Psoas muscle (tissue), 8 donors: ENCODE data around the gene PCDH15. TPM values are rescaled to one million over a fixed set of nuclear protein-coding genes. Genes with fewer than 3 reads are reported as not detected.

Experiments
- ATAC-seq, 4 donors: fragments of 200-7000 bp; cut with Tn5 transposase; one replicate each; pipeline ENCODE4 v1.9.1; 2020; ENCODE audit warnings: moderate library complexity in 3 of 4, mild to moderate bottlenecking in 2 of 4
- DNase-seq, 2 donors: peaks; one replicate each; pipeline ENCODE4 v3.0.0-alpha.2; 2020
- H3K27ac ChIP-seq: fragments of 200-600 bp; one replicate; pipeline ENCODE4 v1.8.0; 2022
- H3K27me3 ChIP-seq, 3 donors: fragments of 200-600 bp in 1 of 3; one replicate each; pipeline versions ENCODE4 v1.6.1 to v1.8.0; 2013 to 2022; ENCODE audit warnings: low read length in 2 of 3, mild to moderate bottlenecking in 2 of 3, moderate library complexity in 1 of 3; ENCODE audit not compliant: insufficient read depth in 3 of 3
- H3K36me3 ChIP-seq, 2 donors: fragments of 200-600 bp in 1 of 2; one replicate each; pipeline versions ENCODE4 v1.6.1 to v1.8.0; 2013 to 2022; ENCODE audit warnings: low read depth in 1 of 2, mild to moderate bottlenecking in 1 of 2, moderate library complexity in 1 of 2; ENCODE audit not compliant: insufficient read depth in 1 of 2
- H3K4me1 ChIP-seq: fragments of 200-600 bp; one replicate; pipeline ENCODE4 v1.8.0; 2022
- H3K4me3 ChIP-seq: fragments of 200-600 bp; one replicate; pipeline ENCODE4 v1.8.0; 2022; ENCODE audit warnings: mild to moderate bottlenecking
- H3K9me3 ChIP-seq: fragments of 200-600 bp; one replicate; pipeline ENCODE4 v1.8.0; 2022
- WGBS, 3 donors: extraction: QIAGEN DNeasy Blood & Tissue Kit; methylation state at CpG; one replicate each; pipeline versions ENCODE4 v1.1.6 to v1.1.7; 2013; 5-methylcytosine and 5-hydroxymethylcytosine counted together
- intact Hi-C, 2 donors: fragments of 100-400 bp; cut with DNase I; formaldehyde crosslinking; loops; one replicate each; pipeline versions ENCODE4 v1.11.0 to v1.14.2; 2022
- polyA plus RNA-seq, 3 donors: library from polyadenylated mRNA; stranded (reverse); fragments of 200-250 nt; gene quantifications; one replicate each; pipeline ENCODE4 v1.2.3, GENCODE V29; 2013
- total RNA-seq, 4 donors: library from RNA; stranded (reverse); fragmentation: NEBNext Ultra II Directional in 2 of 4; extraction: Animal tissue kit (Norgen Biotek cat#: 25700) in 2 of 4; gene quantifications; one replicate each; pipeline versions ENCODE4 v1.2.1 to v1.2.4, GENCODE V29; 2021 to 2023
- TF ChIP-seq, protein P1 (sequence below): fragments of 200-600 bp; IDR thresholded peaks from one replicate; pipeline ENCODE4 v1.8.0; 2022; ENCODE audit warnings: antibody characterized with exemption
- donor health status: healthy with polysubstance abuse.
- donor health status: DM: no; HTN: no; CAD: no; lungs with moderate emphysema.
- donor health status: Bipolar disorder and iron deficiency.
- donor health status: healthy.
- donor health status: DM: yes; HTN: yes; CAD: no.
- donor health status: DM: no; HTN: no; CAD: no.
- donor health status: DM: no; HTN: no; CAD: no.
- donor health status: DM: yes; HTN: yes; CAD: no.

PCDH15 gene
- total and polyA plus RNA-seq, 7 donors, result not detected

DNA sequence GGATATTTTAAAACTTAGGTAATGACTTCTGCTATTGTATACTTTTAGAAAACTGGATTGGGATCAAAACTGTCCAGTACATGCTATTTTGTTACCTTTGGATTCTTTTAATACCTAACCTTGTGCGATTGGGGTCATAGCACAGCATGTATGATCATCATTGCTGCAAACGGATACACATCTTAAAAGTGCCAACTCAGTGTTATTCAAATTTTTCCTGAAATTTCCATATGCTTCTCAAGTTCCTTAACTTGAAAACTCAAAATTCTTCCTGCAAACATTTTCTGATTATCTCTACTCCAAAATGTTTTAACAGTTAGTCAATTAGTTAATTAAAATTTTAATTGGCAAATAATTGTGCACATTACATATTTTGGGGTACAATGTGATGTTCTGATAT, 147.5 kb downstream of the PCDH15 start:
- intact Hi-C loops, result no loop called here
- Histone ChIP-seq H3K9me3 (no peaks in the 10 kb centered on the region), H3K36me3 (no peaks in the 10 kb centered on the region), H3K27me3 (peaks cover 0 to 1% (median 0%) of the 10 kb centered on the region in 3 donors), H3K4me3 (no peak overlapping the region), H3K4me1 (no peaks in the 10 kb centered on the region), H3K27ac (no peak overlapping the region)
- TF ChIP-seq, protein P1, sequence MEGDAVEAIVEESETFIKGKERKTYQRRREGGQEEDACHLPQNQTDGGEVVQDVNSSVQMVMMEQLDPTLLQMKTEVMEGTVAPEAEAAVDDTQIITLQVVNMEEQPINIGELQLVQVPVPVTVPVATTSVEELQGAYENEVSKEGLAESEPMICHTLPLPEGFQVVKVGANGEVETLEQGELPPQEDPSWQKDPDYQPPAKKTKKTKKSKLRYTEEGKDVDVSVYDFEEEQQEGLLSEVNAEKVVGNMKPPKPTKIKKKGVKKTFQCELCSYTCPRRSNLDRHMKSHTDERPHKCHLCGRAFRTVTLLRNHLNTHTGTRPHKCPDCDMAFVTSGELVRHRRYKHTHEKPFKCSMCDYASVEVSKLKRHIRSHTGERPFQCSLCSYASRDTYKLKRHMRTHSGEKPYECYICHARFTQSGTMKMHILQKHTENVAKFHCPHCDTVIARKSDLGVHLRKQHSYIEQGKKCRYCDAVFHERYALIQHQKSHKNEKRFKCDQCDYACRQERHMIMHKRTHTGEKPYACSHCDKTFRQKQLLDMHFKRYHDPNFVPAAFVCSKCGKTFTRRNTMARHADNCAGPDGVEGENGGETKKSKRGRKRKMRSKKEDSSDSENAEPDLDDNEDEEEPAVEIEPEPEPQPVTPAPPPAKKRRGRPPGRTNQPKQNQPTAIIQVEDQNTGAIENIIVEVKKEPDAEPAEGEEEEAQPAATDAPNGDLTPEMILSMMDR, result no peak
- DNase-seq (no peak), ATAC-seq (no peak)
- 53 to 75% (median 68%) methylated on average over 2 of the region's 2 CpGs for WGBS, 3 donors

DNA sequence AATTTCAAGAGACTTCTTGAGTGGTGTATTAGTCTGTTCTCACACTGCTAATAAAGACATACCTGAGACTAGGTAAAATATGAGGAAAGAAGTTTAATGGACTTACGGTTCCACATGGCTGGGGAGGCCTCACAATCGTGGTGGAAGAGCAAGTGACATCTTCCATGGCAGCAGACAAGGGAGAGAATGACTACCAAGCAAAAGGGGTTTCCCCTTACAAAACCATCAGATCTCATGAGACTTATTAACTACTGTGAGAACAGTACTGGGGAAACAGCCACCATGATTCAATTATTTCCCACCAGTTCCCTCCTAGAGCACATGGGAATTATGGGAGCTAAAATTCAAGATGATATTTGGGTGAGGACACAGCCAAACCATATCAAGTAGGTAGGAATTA, 150.5 kb downstream of the PCDH15 start:
- 67 to 82% (median 74%) methylated on average over 2 of the region's 2 CpGs for WGBS, 3 donors
- Histone ChIP-seq H3K27me3 (no peaks in the 10 kb centered on the region), H3K27ac (no peak overlapping the region), H3K4me1 (no peaks in the 10 kb centered on the region), H3K4me3 (no peak overlapping the region), H3K36me3 (no peaks in the 10 kb centered on the region), H3K9me3 (no peaks in the 10 kb centered on the region)
- TF ChIP-seq, protein P1, result no peak
- ATAC-seq, result no peak
- no peak for DNase-seq
- intact Hi-C loops, result no loop called here

DNA sequence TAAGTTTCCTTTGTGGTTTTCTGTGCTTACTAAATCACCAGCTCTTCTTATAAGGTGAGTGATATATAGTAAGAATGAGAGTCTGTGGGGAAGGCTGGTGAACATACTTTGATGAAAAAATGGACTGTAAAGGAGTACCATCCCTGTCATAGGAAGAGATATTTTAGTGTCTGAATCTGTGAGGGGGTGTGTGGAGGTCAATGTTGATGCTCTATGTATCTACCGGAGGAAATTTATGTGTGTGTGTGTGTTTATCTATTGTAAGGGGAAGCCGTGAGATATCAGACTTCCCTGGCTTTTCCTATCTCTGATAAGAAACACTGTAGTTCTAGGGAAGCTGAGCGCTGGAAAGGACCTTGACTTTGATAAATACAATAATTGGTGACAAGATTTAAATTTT, 179.0 kb downstream of the PCDH15 start:
- intact Hi-C loops, result no loop called here
- WGBS, 3 donors, result 71 to 78% (median 74%) methylated on average over 3 of the region's 3 CpGs
- H3K27ac ChIP-seq, result no peak overlapping the region
- no peak overlapping the region for H3K4me3 ChIP-seq
- H3K36me3 ChIP-seq, result no peaks in the 10 kb centered on the region
- no peak for DNase-seq
- ATAC-seq, result no peak
- H3K4me1 ChIP-seq, result no peaks in the 10 kb centered on the region
- H3K9me3 ChIP-seq, result no peaks in the 10 kb centered on the region
- H3K27me3 ChIP-seq, result no peaks in the 10 kb centered on the region
- TF ChIP-seq, protein P1, result no peak

DNA sequence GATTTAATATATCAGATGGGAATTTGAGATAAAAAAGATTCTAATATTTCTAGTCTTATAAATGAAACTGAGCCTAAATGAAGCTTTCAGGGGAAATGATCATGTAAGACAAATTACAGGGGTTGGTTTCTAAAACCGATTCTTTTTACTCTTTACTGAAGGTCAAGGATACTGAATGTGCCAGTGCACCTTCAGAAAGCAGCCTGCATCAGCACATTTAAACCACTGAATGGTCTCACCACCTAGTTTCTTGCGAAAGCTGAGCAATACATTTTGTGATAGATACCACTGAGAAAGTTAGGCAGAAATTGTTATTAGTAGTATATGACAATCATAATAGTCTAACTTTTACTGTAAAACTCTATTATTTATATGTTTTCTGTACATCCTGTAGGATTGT, 180.7 kb downstream of the PCDH15 start:
- 64 to 80% (median 66%) methylated on average over 2 of the region's 2 CpGs for WGBS, 3 donors
- TF ChIP-seq, protein P1, result no peak
- Histone ChIP-seq H3K36me3 (no peaks in the 10 kb centered on the region), H3K27me3 (no peaks in the 10 kb centered on the region), H3K4me1 (no peaks in the 10 kb centered on the region), H3K27ac (no peak overlapping the region), H3K4me3 (no peak overlapping the region), H3K9me3 (no peaks in the 10 kb centered on the region)
- intact Hi-C loops, result no loop called here
- DNase-seq (no peak), ATAC-seq (no peak)

GRCh38 chr10:54614072-54614471, 187.0 kb downstream of the PCDH15 start:
- no peaks in the 10 kb centered on the region for H3K27me3 ChIP-seq
- TF ChIP-seq, protein P1, result no peak
- no peak overlapping the region for H3K4me3 ChIP-seq
- DNase-seq (no peak), ATAC-seq (no peak)
- WGBS, 3 donors, result 9 to 14% (median 12%) methylated on average over 1 of the region's 1 CpG
- no peaks in the 10 kb centered on the region for H3K4me1 ChIP-seq
- H3K27ac ChIP-seq, result no peak overlapping the region
- intact Hi-C loops, result no loop called here
- no peaks in the 10 kb centered on the region for H3K9me3 ChIP-seq
- no peaks in the 10 kb centered on the region for H3K36me3 ChIP-seq
